GM18907 (cell line): ENCODE results near the gene GATA1.

Experiments used
- ATAC-seq: cut with Tn5 transposase; IDR thresholded peaks from one replicate; pipeline ENCODE4 v1.9.1; 2021; ENCODE audit warnings: mild to moderate bottlenecking, moderate library complexity; ENCODE audit not compliant: unreplicated experiment

The GATA1 gene

GRCh38 chrX:48784726-48785125 is 1.7 kb upstream of the GATA1 start:
- ATAC-seq = no peak

GRCh38 chrX:48785186-48785539 is 1.2 kb upstream of the GATA1 start:
- no peak for ATAC-seq

- no peak for ATAC-seq
These were observed 713 bp upstream of the GATA1 start for GRCh38 chrX:48785540-48786214.

- ATAC-seq = no peak
These were observed 575 bp downstream of the GATA1 start for GRCh38 chrX:48786825-48787504.

- ATAC-seq = no peak
These were observed 1.4 kb downstream of the GATA1 start for GRCh38 chrX:48787505-48788443.

- ATAC-seq = no peak
These were observed 3.2 kb downstream of the GATA1 start for GRCh38 chrX:48789366-48790220.

- ATAC-seq = no peak
These were observed 4.1 kb downstream of the GATA1 start for GRCh38 chrX:48790477-48790876.

- no peak for ATAC-seq
These were observed 4.9 kb downstream of the GATA1 start for GRCh38 chrX:48791063-48791820.

GRCh38 chrX:48792219-48792618 is 5.8 kb downstream of the GATA1 start:
- ATAC-seq = no peak

GRCh38 chrX:48793935-48794334 is 7.5 kb downstream of the GATA1 start:
- ATAC-seq = no peak

GRCh38 chrX:48794340-48794910 is 8.0 kb downstream of the GATA1 start:
- ATAC-seq = no peak

- no peak for ATAC-seq
These were observed 8.6 kb downstream of the GATA1 start for GRCh38 chrX:48794911-48795515.

GRCh38 chrX:48798318-48798717 is 11.9 kb downstream of the GATA1 start:
- ATAC-seq = no peak

- no peak for ATAC-seq
These were observed 14.3 kb downstream of the GATA1 start for GRCh38 chrX:48800574-48801279.

GRCh38 chrX:48801280-48802088 is 15.1 kb downstream of the GATA1 start, which contains the start of gene HDAC6:
HDAC6 (plus strand) TSS chrX:48802067; CDS start chrX:48802693, 626 bp downstream.
- ATAC-seq = peak; percentile 87

- ATAC-seq = peak; percentile 48
These were observed 15.9 kb downstream of the GATA1 start for GRCh38 chrX:48802089-48802904.

- ATAC-seq = no peak
These were observed 16.5 kb downstream of the GATA1 start for GRCh38 chrX:48802905-48803200.
